OCI-LY7 (cell line): ENCODE results near the gene IPO13. TPM values are rescaled to one million over a fixed set of nuclear protein-coding genes. Genes with fewer than 3 reads are reported as not detected.

Experiments
- BruUV-seq: library from RNA; stranded (reverse); fragments of 400-500 nt; replicated peaks from 2 replicates; lab custom pipeline; 2021; lab: Mats Ljungman, UMichigan
- CTCF ChIA-PET: fragments of 300-600 bp; sonication (Branson Sonifier 250); formaldehyde crosslinking; loops from one replicate; lab custom pipeline; 2022; ENCODE audit warnings: antibody characterized with exemption; ENCODE audit not compliant: unreplicated experiment; lab: Charles Lee
- POLR2A ChIA-PET: fragments of 300-600 bp; sonication (Branson Sonifier 250); formaldehyde crosslinking; loops from one replicate; lab custom pipeline; 2022; ENCODE audit warnings: antibody characterized with exemption; lab: Charles Lee
- DNase-seq: peaks from one replicate; pipeline ENCODE4 v3.0.0-alpha.2; 2015; ENCODE audit warnings: low spot score
- H2AFZ ChIP-seq: fragments of 200-600 bp; sonication (generic), shearing (Covaris generic); 2 replicates; pipeline ENCODE4 v1.6.1; 2014; ENCODE audit warnings: mild to moderate bottlenecking, antibody characterized with exemption, low read length, moderate library complexity
- H3K27ac ChIP-seq: fragments of 200-600 bp; sonication (generic); 2 replicates; pipeline ENCODE4 v1.5.1; 2014; ENCODE audit warnings: mixed run types, low read depth, mild to moderate bottlenecking, moderate library complexity, low read length, inconsistent platforms; ENCODE audit not compliant: poor library complexity, severe bottlenecking
- H3K36me3 ChIP-seq: fragments of 200-600 bp; sonication (generic); 2 replicates; pipeline ENCODE4 v1.6.1; 2014; ENCODE audit warnings: mild to moderate bottlenecking, antibody characterized with exemption, low read length, moderate library complexity, mixed read lengths; ENCODE audit not compliant: insufficient read depth
- H3K4me1 ChIP-seq: fragments of 200-600 bp; sonication (generic); 2 replicates; pipeline ENCODE4 v1.5.1; 2014; ENCODE audit warnings: mild to moderate bottlenecking, low read length; ENCODE audit not compliant: insufficient read depth, poor library complexity, severe bottlenecking
- H3K4me2 ChIP-seq: fragments of 200-600 bp; sonication (generic); 2 replicates; pipeline ENCODE4 v1.6.1; 2014; ENCODE audit warnings: mild to moderate bottlenecking, low read length
- H3K4me3 ChIP-seq: fragments of 200-600 bp; sonication (generic); 2 replicates; pipeline ENCODE4 v1.5.1; 2014; ENCODE audit warnings: mild to moderate bottlenecking, low read depth, low read length; ENCODE audit not compliant: poor library complexity, severe bottlenecking
- H3K79me2 ChIP-seq: fragments of 200-600 bp; sonication (generic); 2 replicates; pipeline ENCODE4 v1.6.1; 2016; ENCODE audit warnings: low read depth, mild to moderate bottlenecking, low read length, moderate library complexity, mixed read lengths; ENCODE audit not compliant: insufficient read depth
- H3K9me2 ChIP-seq: fragments of 200-600 bp; sonication (generic); 2 replicates; pipeline ENCODE4 v1.6.1; 2016; ENCODE audit warnings: mild to moderate bottlenecking, low read length, mixed read lengths; ENCODE audit not compliant: insufficient read depth
- H3K9me3 ChIP-seq: fragments of 200-600 bp; sonication (generic); 2 replicates; pipeline ENCODE4 v1.6.1; 2014; ENCODE audit warnings: mild to moderate bottlenecking, mixed run types, low read length, mixed read lengths
- H4K20me1 ChIP-seq: fragments of 200-600 bp; sonication (generic); 2 replicates; pipeline ENCODE4 v1.6.1; 2014; ENCODE audit warnings: mild to moderate bottlenecking, antibody characterized with exemption, low read length, moderate library complexity, mixed read lengths; ENCODE audit not compliant: insufficient read depth
- EZH2phosphoT487 ChIP-seq: fragments of 200-600 bp; sonication (generic); IDR thresholded peaks from 2 replicates; pipeline ENCODE4 v1.6.1; 2018; ENCODE audit warnings: low read depth, borderline replicate concordance, mild to moderate bottlenecking, mixed run types, antibody characterized with exemption, low read length, moderate library complexity, mixed read lengths
- intact Hi-C: fragments of 100-400 bp; cut with micrococcal nuclease; formaldehyde crosslinking; loops from one replicate; pipeline ENCODE4 v1.10.0; 2022; ENCODE audit not compliant: unreplicated experiment
- total RNA-seq, 2 experiments: library from RNA; depleted of rRNA in 1 of 2; stranded (reverse); fragments of >200 nt in 1 of 2; shearing (Covaris generic) in 1 of 2; gene quantifications; 2 replicates each; pipeline ENCODE4 v1.2.3, GENCODE V29; 2014 to 2022
- TF ChIP-seq, protein P1 (sequence below): fragments of 200-600 bp; sonication (generic); conservative IDR thresholded peaks from 2 replicates; pipeline ENCODE4 v1.5.1; 2014; ENCODE audit warnings: mild to moderate bottlenecking, antibody characterized with exemption, low read length, moderate library complexity, mixed read lengths

Gene IPO13
- total RNA-seq, 2 experiments from 2014 or later: 17.8 to 24.1 TPM

DNA sequence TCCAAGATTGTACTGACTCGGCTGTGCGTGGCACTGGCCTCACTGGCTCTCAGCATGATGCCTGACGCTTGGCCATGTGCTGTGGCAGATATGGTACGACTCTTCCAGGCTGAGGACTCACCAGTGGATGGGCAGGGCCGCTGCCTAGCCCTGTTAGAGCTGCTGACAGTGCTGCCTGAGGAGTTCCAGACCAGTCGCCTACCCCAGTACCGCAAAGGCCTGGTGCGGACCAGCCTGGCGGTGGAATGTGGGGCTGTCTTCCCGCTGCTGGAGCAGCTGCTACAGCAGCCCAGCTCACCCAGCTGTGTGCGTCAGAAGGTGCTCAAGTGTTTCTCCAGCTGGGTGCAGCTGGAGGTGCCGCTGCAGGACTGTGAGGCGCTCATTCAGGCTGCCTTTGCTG is 2.9 kb downstream of the IPO13 start:
- POLR2A ChIA-PET: interaction anchor here (1.1 kb wide), 1 partner anchor 20 kb away, joined by 3 read pairs; the partner anchor contains the start of gene DPH2
- intact Hi-C loops: no loop called here

DNA sequence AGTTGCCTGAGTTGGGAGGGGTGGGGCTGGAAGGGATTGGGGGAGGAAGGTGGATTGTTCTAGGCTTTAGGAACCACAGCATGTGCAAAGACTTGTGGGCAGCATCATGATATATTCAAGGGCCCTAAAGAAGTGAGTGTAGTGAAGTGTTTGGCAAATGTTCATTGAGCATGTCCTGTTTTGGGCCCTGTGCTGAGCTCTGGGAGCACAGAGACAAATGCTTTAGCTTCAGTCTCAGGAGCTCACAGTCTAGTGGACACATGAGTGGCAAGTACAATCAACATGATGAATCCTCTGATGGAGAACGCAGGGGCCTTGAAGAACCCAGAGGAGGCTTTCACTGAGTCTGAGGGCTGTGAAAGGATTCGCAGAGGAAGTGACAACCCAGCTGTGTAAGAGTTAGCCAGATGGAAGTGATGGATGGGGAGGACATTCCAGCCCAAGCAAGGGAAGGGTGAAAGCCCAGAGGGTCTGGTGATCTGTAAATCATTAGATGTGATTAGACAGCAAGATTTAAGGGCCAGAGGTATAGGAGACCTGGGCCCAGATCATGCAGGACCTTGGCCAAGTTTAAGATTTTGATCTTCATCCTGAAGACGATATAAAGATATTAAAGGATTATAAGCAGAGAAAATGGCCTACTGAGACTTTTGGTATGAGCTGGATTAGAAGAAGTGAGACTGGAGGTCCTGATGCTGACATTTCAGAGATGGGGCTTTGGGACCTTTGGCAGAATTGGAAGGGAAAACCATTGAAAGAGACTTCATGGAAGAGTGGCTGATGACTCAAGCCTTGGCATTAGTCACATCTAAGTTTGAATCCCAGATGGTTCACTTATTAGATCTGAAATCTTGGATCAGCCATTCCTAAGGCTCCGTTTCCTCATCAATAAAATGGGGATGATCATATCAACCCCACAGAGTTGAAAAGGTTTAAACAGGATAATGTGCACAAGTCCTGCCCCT is 4.6 kb downstream of the IPO13 start:
- Histone ChIP-seq H3K4me3 (no peak overlapping the region), H3K79me2 (peaks cover 3% of the 10 kb centered on the region; the same call in 1 of the 2 replicates), H2AFZ (no peak overlapping the region), H3K4me2 (no peak overlapping the region), H3K4me1 (peaks cover 11% of the 10 kb centered on the region), H3K36me3 (peaks cover 12% of the 10 kb centered on the region; the same call in 1 of the 2 replicates), H3K9me2 (no peaks in the 10 kb centered on the region), H3K27ac (no peak overlapping the region), H4K20me1 (peaks cover 4% of the 10 kb centered on the region; the same call in 1 of the 2 replicates), H3K9me3 (no peaks in the 10 kb centered on the region)
- DNase-seq: no peak
- BruUV-seq: no TSS peak
- intact Hi-C loops: no loop called here
- TF ChIP-seq, protein P1, sequence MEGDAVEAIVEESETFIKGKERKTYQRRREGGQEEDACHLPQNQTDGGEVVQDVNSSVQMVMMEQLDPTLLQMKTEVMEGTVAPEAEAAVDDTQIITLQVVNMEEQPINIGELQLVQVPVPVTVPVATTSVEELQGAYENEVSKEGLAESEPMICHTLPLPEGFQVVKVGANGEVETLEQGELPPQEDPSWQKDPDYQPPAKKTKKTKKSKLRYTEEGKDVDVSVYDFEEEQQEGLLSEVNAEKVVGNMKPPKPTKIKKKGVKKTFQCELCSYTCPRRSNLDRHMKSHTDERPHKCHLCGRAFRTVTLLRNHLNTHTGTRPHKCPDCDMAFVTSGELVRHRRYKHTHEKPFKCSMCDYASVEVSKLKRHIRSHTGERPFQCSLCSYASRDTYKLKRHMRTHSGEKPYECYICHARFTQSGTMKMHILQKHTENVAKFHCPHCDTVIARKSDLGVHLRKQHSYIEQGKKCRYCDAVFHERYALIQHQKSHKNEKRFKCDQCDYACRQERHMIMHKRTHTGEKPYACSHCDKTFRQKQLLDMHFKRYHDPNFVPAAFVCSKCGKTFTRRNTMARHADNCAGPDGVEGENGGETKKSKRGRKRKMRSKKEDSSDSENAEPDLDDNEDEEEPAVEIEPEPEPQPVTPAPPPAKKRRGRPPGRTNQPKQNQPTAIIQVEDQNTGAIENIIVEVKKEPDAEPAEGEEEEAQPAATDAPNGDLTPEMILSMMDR: no peak
- TF ChIP-seq EZH2phosphoT487: no peak
- POLR2A ChIA-PET: interaction anchor here (0.5 kb wide), 1 partner anchor 85 kb away, joined by 3 read pairs; no protein-coding TSS in a partner anchor
- CTCF ChIA-PET: no interaction called here

More for the DNA sequence above, 2.9 kb downstream of the IPO13 start:
- BruUV-seq: no TSS peak
- no peaks in the 10 kb centered on the region for H3K9me2 ChIP-seq
- H3K79me2 ChIP-seq: peaks cover 3% of the 10 kb centered on the region; the same call in 1 of the 2 replicates
- TF ChIP-seq EZH2phosphoT487: no peak
- TF ChIP-seq, protein P1: no peak
- CTCF ChIA-PET: no interaction called here
- H3K4me2 ChIP-seq: no peak overlapping the region
- peaks cover 10% of the 10 kb centered on the region; the same call in 1 of the 2 replicates for H3K36me3 ChIP-seq
- no peak overlapping the region for H2AFZ ChIP-seq
- no peak for DNase-seq
- no peak overlapping the region for H3K4me3 ChIP-seq
- H3K27ac ChIP-seq: no peak overlapping the region
- H3K4me1 ChIP-seq: peaks cover 19% of the 10 kb centered on the region
- H3K9me3 ChIP-seq: no peaks in the 10 kb centered on the region
- no peaks in the 10 kb centered on the region for H4K20me1 ChIP-seq
